HG03135 (cell line): ENCODE data around the gene NTSR2.
"Not testable (repeated sequence)": the region's sequence is repeated elsewhere in the genome, so short reads cannot be mapped to it uniquely, and the experiment has no call there.

ENCODE experiments used
- ATAC-seq: cut with Tn5 transposase; IDR thresholded peaks from one replicate; pipeline ENCODE4 v1.9.1; 2021; ENCODE audit warnings: mild to moderate bottlenecking, moderate library complexity; ENCODE audit not compliant: unreplicated experiment

The NTSR2 gene

GRCh38 chr2:11680182-11680900 is 10.3 kb upstream of the NTSR2 start:
- no peak for ATAC-seq

- no peak for ATAC-seq
These were observed 9.6 kb upstream of the NTSR2 start for GRCh38 chr2:11679486-11680181.

GRCh38 chr2:11679016-11679415 is 9.0 kb upstream of the NTSR2 start:
- ATAC-seq = no peak

GRCh38 chr2:11678306-11678960 is 8.4 kb upstream of the NTSR2 start:
- ATAC-seq = no peak

- no peak for ATAC-seq
These were observed 7.4 kb upstream of the NTSR2 start for GRCh38 chr2:11677136-11678055.

- ATAC-seq = no peak
These were observed 6.6 kb upstream of the NTSR2 start for GRCh38 chr2:11676640-11677039.

- no peak for ATAC-seq
These were observed 5.6 kb upstream of the NTSR2 start for GRCh38 chr2:11675423-11676112.

- no peak for ATAC-seq
These were observed 5.0 kb upstream of the NTSR2 start for GRCh38 chr2:11674983-11675382.

GRCh38 chr2:11672407-11672806 is 2.4 kb upstream of the NTSR2 start:
- no peak for ATAC-seq

- ATAC-seq = no peak
These were observed 1.9 kb downstream of the NTSR2 start for GRCh38 chr2:11667866-11668637.

GRCh38 chr2:11667194-11667593 is 2.8 kb downstream of the NTSR2 start:
- no peak for ATAC-seq

GRCh38 chr2:11665510-11666362 is 4.3 kb downstream of the NTSR2 start:
- ATAC-seq = no peak

GRCh38 chr2:11665028-11665427 is 5.0 kb downstream of the NTSR2 start:
- ATAC-seq = no peak

GRCh38 chr2:11663427-11663826 is 6.6 kb downstream of the NTSR2 start:
- ATAC-seq = no peak

- no peak for ATAC-seq
These were observed 7.1 kb downstream of the NTSR2 start for GRCh38 chr2:11662882-11663281.

GRCh38 chr2:11661891-11662435 is 8.0 kb downstream of the NTSR2 start:
- no peak for ATAC-seq

- ATAC-seq = not testable (repeated sequence)
These were observed 9.6 kb downstream of the NTSR2 start for GRCh38 chr2:11660396-11660795.

- ATAC-seq = no peak
These were observed 10.1 kb downstream of the NTSR2 start for GRCh38 chr2:11659851-11660250.
